ENCODE data around the gene MCM9.

DNA sequence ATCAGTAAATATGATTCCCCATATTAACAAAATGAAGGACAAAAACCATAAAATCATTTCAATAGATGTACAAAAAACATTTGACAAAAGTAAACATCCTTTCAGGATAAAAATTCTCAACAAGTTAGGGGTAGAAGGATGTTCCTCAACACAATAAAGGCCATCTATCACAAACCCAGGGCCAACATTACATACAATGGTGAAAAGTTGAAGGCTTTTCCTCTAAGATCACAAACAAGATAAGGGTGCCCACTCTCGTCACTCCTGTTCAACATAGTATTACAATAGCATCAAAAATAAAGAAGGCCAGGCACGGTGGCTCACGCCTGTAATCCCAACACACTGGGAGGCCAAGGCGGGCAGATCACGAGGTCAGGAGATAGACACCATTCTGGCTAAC lies 63.6 kb downstream of the MCM9 start:
- TF ChIP-seq, protein P1, sequence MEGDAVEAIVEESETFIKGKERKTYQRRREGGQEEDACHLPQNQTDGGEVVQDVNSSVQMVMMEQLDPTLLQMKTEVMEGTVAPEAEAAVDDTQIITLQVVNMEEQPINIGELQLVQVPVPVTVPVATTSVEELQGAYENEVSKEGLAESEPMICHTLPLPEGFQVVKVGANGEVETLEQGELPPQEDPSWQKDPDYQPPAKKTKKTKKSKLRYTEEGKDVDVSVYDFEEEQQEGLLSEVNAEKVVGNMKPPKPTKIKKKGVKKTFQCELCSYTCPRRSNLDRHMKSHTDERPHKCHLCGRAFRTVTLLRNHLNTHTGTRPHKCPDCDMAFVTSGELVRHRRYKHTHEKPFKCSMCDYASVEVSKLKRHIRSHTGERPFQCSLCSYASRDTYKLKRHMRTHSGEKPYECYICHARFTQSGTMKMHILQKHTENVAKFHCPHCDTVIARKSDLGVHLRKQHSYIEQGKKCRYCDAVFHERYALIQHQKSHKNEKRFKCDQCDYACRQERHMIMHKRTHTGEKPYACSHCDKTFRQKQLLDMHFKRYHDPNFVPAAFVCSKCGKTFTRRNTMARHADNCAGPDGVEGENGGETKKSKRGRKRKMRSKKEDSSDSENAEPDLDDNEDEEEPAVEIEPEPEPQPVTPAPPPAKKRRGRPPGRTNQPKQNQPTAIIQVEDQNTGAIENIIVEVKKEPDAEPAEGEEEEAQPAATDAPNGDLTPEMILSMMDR (IDR thresholded peaks at IDR 0.05; ENCODE audit: low read depth, low read length, poor library complexity, severe bottlenecking) = no peak
- TF ChIP-seq EZH2phosphoT487 (IDR thresholded peaks at IDR 0.05; ENCODE audit: borderline replicate concordance, low read length) = no peak
